Right atrium auricular region (tissue), 2 donors: ENCODE measurements around the gene SNX9. TPM values are rescaled to one million over a fixed set of nuclear protein-coding genes. Genes with fewer than 3 reads are reported as not detected.
"Not testable (repeated sequence)": the region's sequence is repeated elsewhere in the genome, so short reads cannot be mapped to it uniquely, and the experiment has no call there.

ENCODE experiments used
- DNase-seq: peaks from one replicate; pipeline ENCODE4 v3.0.0-alpha.2; 2019; ENCODE audit warnings: low spot score
- H3K27ac ChIP-seq, 2 donors: fragments of 200-600 bp; sonication (generic); 1 replicate in 1 of 2; 2 replicates in 1 of 2; pipeline ENCODE4 v1.5.1; 2016 to 2019
- H3K27me3 ChIP-seq, 2 donors: fragments of 200-600 bp; sonication (generic); one replicate each; pipeline versions ENCODE4 v1.5.1 to v1.6.0; 2017 to 2019
- H3K36me3 ChIP-seq: fragments of 200-600 bp; sonication (generic); one replicate; pipeline ENCODE4 v1.5.1; 2016
- H3K4me1 ChIP-seq, 2 donors: fragments of 200-600 bp; sonication (generic); one replicate each; pipeline versions ENCODE4 v1.5.1 to v1.6.0; 2017 to 2019
- H3K4me3 ChIP-seq, 2 donors: fragments of 200-600 bp; sonication (generic); 1 replicate in 1 of 2; 2 replicates in 1 of 2; pipeline ENCODE4 v1.5.1; 2017 to 2019; ENCODE audit warnings: mild to moderate bottlenecking in 1 of 2, moderate library complexity in 1 of 2
- H3K9me3 ChIP-seq, 2 donors: fragments of 200-600 bp; sonication (generic); one replicate each; pipeline ENCODE4 v1.5.1; 2019
- total RNA-seq, 2 donors: library from RNA; depleted of rRNA; stranded (reverse); fragments of >200 nt; gene quantifications; one replicate each; pipeline ENCODE4 v1.1.0, GENCODE V29; 2016
- TF ChIP-seq, protein P1 (sequence below), 2 donors: fragments of 200-600 bp; sonication (generic); IDR thresholded peaks; one replicate each; pipeline ENCODE4 v1.5.1; 2019; ENCODE audit warnings: antibody characterized with exemption in 2 of 2

Gene SNX9
- total RNA-seq, 2 donors from 2014 or later: 26.6 to 39.4 TPM

DNA sequence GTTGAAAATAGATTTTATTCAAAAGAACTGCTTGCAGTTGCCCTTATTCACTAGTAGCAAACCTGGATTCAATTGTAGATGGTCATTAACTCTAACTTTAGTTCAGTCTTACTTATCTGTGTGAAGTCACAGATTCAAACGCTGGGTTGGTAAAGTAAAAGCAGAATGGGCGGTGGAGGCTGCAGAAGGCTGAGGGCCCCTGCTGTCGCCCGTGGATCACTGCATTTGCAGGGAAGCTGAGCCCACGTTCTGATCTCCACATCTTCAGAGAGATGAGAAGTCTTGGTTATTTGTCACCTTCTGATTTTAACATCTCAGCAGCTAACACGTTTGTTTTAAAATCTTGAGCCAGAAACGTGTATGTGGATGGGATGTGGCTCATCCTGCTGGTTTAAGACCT is 75.1 kb downstream of the SNX9 start:
- H3K27ac ChIP-seq: peak overlapping the region in 1 of 2 donors; percentile 54
- no peak for DNase-seq
- H3K4me1 ChIP-seq: peaks cover 0 to 12% of the 10 kb centered on the region in 2 donors
- H3K27me3 ChIP-seq: no peaks in the 10 kb centered on the region
- no peaks in the 10 kb centered on the region for H3K9me3 ChIP-seq
- no peak overlapping the region for H3K4me3 ChIP-seq
- TF ChIP-seq, protein P1, sequence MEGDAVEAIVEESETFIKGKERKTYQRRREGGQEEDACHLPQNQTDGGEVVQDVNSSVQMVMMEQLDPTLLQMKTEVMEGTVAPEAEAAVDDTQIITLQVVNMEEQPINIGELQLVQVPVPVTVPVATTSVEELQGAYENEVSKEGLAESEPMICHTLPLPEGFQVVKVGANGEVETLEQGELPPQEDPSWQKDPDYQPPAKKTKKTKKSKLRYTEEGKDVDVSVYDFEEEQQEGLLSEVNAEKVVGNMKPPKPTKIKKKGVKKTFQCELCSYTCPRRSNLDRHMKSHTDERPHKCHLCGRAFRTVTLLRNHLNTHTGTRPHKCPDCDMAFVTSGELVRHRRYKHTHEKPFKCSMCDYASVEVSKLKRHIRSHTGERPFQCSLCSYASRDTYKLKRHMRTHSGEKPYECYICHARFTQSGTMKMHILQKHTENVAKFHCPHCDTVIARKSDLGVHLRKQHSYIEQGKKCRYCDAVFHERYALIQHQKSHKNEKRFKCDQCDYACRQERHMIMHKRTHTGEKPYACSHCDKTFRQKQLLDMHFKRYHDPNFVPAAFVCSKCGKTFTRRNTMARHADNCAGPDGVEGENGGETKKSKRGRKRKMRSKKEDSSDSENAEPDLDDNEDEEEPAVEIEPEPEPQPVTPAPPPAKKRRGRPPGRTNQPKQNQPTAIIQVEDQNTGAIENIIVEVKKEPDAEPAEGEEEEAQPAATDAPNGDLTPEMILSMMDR (IDR thresholded peaks at IDR 0.05): peak in 1 of 2 donors; percentile 46
- H3K36me3 ChIP-seq: peaks cover 35% of the 10 kb centered on the region

DNA sequence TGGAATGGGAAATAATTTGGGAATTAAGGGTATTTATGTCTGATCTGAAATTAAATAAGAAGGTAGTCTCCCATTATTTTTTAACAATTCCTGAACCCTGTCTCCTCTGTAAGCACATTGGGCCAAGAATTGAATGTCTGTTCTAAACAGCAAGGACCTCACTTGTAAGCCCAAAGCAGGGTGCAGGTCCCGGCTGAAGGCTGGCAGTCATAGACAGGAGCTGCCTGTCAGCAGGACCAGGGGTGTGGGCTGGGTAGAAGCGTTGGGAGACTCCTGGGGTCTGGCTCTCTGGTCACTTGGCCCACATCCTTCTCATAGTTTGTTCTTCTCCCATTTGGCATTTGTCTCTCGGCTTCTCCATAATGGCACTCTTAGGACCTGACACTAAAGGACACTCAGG is 75.6 kb downstream of the SNX9 start:
- Histone ChIP-seq H3K4me3 (no peak overlapping the region), H3K36me3 (peaks cover 39% of the 10 kb centered on the region), H3K27me3 (no peaks in the 10 kb centered on the region), H3K9me3 (no peaks in the 10 kb centered on the region), H3K27ac (peak overlapping the region in 1 of 2 donors; percentile 54), H3K4me1 (peaks cover 0 to 12% of the 10 kb centered on the region in 2 donors)
- no peak for DNase-seq
- TF ChIP-seq, protein P1 (IDR thresholded peaks at IDR 0.05): no peak

DNA sequence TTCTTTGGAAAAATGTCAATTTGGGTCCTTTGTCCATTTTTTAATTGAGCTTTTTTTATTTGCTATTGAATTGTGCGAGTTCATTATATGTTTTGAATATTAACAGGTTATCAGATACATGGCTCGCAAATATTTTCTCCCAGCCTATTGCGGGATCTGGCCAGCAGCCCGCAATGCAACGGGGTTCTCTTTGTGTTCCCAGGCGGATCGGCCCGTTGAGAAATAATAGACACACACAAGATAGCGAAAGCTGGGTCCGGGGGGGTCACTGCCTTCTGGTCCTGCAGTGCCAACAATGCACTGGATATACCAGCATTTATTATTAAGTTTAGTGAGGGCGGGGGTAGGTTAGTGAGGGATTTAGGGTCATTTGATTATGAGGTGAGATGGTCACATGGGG is 77.2 kb downstream of the SNX9 start:
- not testable (repeated sequence) for H3K27ac ChIP-seq, DNase-seq, H3K9me3 ChIP-seq, H3K4me3 ChIP-seq, H3K27me3 ChIP-seq
- Histone ChIP-seq H3K36me3 (peaks cover 39% of the 10 kb centered on the region), H3K4me1 (peaks cover 0 to 12% of the 10 kb centered on the region in 2 donors)

DNA sequence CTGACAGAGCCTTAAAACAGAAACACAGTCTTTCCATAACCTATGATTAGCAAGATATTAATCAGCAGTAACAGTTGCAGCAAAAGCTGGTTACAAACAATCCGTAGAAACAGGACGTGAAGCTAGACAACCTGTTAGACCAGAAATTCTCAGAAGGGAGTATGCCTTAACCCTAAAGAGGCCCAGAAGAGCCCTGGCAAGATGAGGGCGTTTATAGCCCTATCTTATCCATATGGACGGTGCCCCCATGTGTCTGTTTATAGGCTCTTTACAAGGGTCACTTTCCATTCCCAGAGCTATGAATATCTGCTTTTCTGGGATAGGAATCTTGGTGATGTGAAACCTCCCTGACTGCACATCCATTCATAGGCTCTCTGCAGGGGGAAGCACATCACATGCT is 77.7 kb downstream of the SNX9 start:
- H3K4me3 ChIP-seq, DNase-seq, H3K27me3 ChIP-seq, H3K9me3 ChIP-seq, H3K27ac ChIP-seq: not testable (repeated sequence)
- Histone ChIP-seq H3K36me3 (peaks cover 41% of the 10 kb centered on the region), H3K4me1 (peaks cover 0 to 12% of the 10 kb centered on the region in 2 donors)

DNA sequence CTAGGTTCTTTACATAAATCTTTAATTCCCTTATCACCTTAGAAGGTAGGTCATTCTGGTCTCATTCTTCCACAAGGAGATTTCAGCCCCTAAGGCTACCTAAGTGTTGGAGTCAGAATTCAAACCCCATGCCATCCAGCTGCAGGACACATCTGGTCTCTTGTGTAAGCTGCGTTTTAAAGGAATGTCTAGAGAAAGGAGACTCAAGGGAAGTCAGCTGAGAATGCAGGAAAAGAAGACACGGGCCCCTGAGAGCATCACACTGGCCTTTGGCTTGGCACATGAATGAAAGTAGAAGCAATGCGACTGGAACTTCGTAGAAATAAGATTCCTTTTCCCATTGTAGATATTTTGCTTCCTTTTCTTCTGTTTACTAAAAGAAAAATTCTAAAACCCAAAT is 82.0 kb downstream of the SNX9 start:
- DNase-seq: no peak
- Histone ChIP-seq H3K27ac (no peak overlapping the region), H3K27me3 (no peaks in the 10 kb centered on the region), H3K4me3 (no peak overlapping the region), H3K4me1 (peaks cover 0 to 19% of the 10 kb centered on the region in 2 donors), H3K36me3 (peaks cover 33% of the 10 kb centered on the region), H3K9me3 (no peaks in the 10 kb centered on the region)
- TF ChIP-seq, protein P1 (IDR thresholded peaks at IDR 0.05): no peak

DNA sequence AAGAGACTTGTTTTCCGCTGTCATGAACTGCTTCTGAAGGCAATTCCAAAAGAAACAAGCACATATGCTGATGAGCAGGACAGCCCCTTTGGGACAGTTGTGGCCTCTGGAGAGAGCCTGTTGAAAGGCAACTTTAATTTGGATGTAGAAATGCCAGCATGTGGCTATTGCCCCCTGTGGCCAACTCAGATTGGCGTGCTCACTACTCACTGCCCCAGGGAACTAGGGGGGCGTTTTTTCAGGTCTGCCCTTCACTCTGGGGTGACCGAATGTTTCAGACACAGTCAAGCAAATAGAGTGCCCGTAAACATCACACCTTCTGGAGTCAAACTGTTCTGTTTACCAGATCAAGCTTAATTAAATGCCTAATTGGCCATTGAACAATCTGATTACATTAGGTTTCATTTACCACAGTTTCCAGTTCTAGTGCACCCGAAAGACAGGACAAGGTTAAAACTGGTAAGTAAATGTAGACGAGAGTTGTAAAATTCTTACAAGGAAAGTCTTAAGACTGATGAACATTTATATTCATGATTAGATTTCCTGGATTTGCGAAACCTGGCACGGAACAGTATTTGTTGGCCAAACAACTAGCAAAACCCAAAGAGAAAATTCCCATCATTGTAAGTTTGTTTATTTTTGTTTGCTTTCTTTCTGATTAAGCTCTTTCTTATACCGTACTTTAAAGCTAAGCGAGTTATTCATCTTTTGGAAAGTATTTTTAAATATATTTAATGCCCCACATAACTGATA is 82.7 kb downstream of the SNX9 start:
- Histone ChIP-seq H3K36me3 (peaks cover 41% of the 10 kb centered on the region), H3K4me3 (no peak overlapping the region), H3K4me1 (peaks cover 0 to 17% of the 10 kb centered on the region in 2 donors), H3K9me3 (no peaks in the 10 kb centered on the region), H3K27ac (peak overlapping the region in 1 of 2 donors; percentile 17), H3K27me3 (no peaks in the 10 kb centered on the region)
- DNase-seq: no peak
- TF ChIP-seq, protein P1 (IDR thresholded peaks at IDR 0.05): no peak
